ENCODE results near the gene BLOC1S6. TPM values are rescaled to one million over a fixed set of nuclear protein-coding genes. Genes with fewer than 3 reads are reported as not detected.

BLOC1S6 gene
- 10 to 100 TPM; 68.5 TPM for total RNA-seq
- 40.2 TPM for polyA plus RNA-seq (2013, experiment 1 of 2)
- polyA plus RNA-seq (2013, experiment 2 of 2): 38.3 TPM
- total RNA-seq: 65.2 to 152 (median 96.1) reads per million in 172 experiments

DNA sequence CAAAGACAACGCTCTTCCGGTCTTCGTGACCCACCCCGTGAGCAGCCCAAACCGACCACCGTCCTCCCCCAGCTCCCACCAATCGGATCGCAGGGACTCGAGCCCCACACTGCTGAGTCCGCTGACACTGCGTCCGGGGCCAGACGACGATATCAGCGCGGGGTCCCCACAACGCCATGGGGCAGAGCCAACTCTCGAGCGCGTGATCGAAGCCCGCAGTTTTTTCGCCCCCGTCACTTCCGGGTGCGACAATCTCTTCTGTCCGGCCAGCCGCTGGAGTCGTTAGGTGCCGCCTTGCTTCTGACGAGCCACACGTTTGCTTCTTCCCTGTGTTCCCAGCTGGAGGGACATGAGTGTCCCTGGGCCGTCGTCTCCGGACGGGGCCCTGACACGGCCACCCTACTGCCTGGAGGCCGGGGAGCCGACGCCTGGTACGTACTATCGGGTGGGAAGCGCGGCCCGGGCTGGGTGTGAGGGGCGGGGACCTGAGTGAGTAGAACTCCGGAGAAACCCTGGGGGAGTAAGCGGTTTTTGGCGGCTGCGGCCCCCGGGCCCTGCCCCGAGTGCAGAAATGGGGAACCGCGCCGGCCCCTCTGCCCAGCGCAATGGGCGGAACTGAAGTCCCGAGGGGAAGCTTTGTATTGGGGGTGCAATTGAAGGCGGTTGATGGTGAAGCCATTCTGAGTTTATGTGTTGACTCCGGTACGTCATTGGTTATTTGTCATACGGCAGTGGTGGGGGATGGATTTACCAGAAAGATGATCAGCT lies at the start of gene BLOC1S6:
BLOC1S6 (plus strand) TSS at position 285 of the 768 bp plus-strand sequence; CDS start at position 350, 65 bp downstream.
- ChIA-PET CTCF (interaction anchor here (0.9 to 2.7 kb wide), 6 partner anchors 15 to 130 kb away, joined by 3 to 7 read pairs (median 4); no protein-coding TSS in a partner anchor), POLR2A (interaction anchor here (0.6 to 3.3 kb wide), 25 partner anchors 9 to 1762 kb away, joined by 3 to 74 read pairs (median 4); partner anchors contain the start of genes GOLM2, MFAP1, SHF and SQOR)
- Histone ChIP-seq H3K4me3 (ENCODE audit: low read length) (peak within 1 kb of the TSS; percentile 94), H3K36me3 (ENCODE audit: insufficient read depth, low read length) (peaks cover 4% of the 10 kb centered on the region), H3K27ac (ENCODE audit: low read depth in 1 of 2, low read length in 2 of 2) (peak within 1 kb of the TSS; percentile 95 to 99), H3K9me3 (ENCODE audit: control insufficient read depth in 1 of 2, insufficient read depth in 1 of 2, low read length in 2 of 2) (no peaks in the 10 kb centered on the region), H3K4me1 (ENCODE audit: insufficient read depth, low read length) (peaks cover 21% of the 10 kb centered on the region), H3K27me3 (ENCODE audit: control insufficient read depth in 1 of 2, insufficient read depth in 2 of 2, low read length in 2 of 2) (no peaks in the 10 kb centered on the region)
- H3K4me3 Mint-ChIP-seq: peak within 1 kb of the TSS; percentile 99
- peaks cover 43% of the 10 kb centered on the region for H3K4me1 Mint-ChIP-seq (ENCODE audit: low read depth)
- H3K36me3 Mint-ChIP-seq (ENCODE audit: low read depth): peaks cover 26% of the 10 kb centered on the region
- ATAC-seq (ENCODE audit: poor library complexity): peak; percentile 78
- intact Hi-C loops (cut with DNase I, micrococcal nuclease): loop anchor here (1.0 to 10.0 kb wide), 6 partner anchors 50 to 422 kb away; partner anchors contain the start of gene SLC30A4 (in 2 of the 2)
- H3K27ac Mint-ChIP-seq: peak within 1 kb of the TSS; percentile 100
- no peaks in the 10 kb centered on the region for H3K27me3 Mint-ChIP-seq
- DNase-seq: peak; percentile 78 to 95 (median 85)
- no peak for TF ChIP-seq CTCF (IDR thresholded peaks at IDR 0.05)
- H3K9me3 Mint-ChIP-seq: no peaks in the 10 kb centered on the region

- POLR2A ChIA-PET: no interaction called here
- intact Hi-C loops (cut with DNase I, micrococcal nuclease): no loop called here
- Histone ChIP-seq H3K4me3 (ENCODE audit: low read length) (no peak overlapping the region), H3K36me3 (ENCODE audit: insufficient read depth, low read length) (no peaks in the 10 kb centered on the region), H3K27me3 (ENCODE audit: control insufficient read depth in 1 of 2, insufficient read depth in 2 of 2, low read length in 2 of 2) (no peaks in the 10 kb centered on the region), H3K4me1 (ENCODE audit: insufficient read depth, low read length) (no peaks in the 10 kb centered on the region), H3K9me3 (ENCODE audit: control insufficient read depth in 1 of 2, insufficient read depth in 1 of 2, low read length in 2 of 2) (no peaks in the 10 kb centered on the region), H3K27ac (ENCODE audit: low read depth in 1 of 2, low read length in 2 of 2) (no peak overlapping the region)
- no peak for ATAC-seq (ENCODE audit: poor library complexity)
- no peak overlapping the region for H3K4me3 Mint-ChIP-seq
- H3K27ac Mint-ChIP-seq: no peak overlapping the region
- no peaks in the 10 kb centered on the region for H3K36me3 Mint-ChIP-seq (ENCODE audit: low read depth)
- H3K4me1 Mint-ChIP-seq (ENCODE audit: low read depth): no peaks in the 10 kb centered on the region
- CTCF ChIA-PET: no interaction called here
- no peaks in the 10 kb centered on the region for H3K27me3 Mint-ChIP-seq
- no peaks in the 10 kb centered on the region for H3K9me3 Mint-ChIP-seq
- TF ChIP-seq CTCF (IDR thresholded peaks at IDR 0.05): no peak
- no peak for DNase-seq
Observed at GRCh38 chr15:45539680-45540079, 47.5 kb upstream of the BLOC1S6 start.

GRCh38 chr15:45540531-45540930 lies 46.6 kb upstream of the BLOC1S6 start:
- DNase-seq: no peak
- H3K4me3 ChIP-seq (ENCODE audit: low read length): no peak overlapping the region
- no peak overlapping the region for H3K27ac ChIP-seq (ENCODE audit: low read depth in 1 of 2, low read length in 2 of 2)
- H3K4me1 ChIP-seq (ENCODE audit: insufficient read depth, low read length): no peaks in the 10 kb centered on the region
- H3K27me3 ChIP-seq (ENCODE audit: control insufficient read depth in 1 of 2, insufficient read depth in 2 of 2, low read length in 2 of 2): no peaks in the 10 kb centered on the region
- H3K9me3 ChIP-seq (ENCODE audit: control insufficient read depth in 1 of 2, insufficient read depth in 1 of 2, low read length in 2 of 2): no peaks in the 10 kb centered on the region
- no peak overlapping the region for H3K4me3 Mint-ChIP-seq
- intact Hi-C loops (cut with DNase I, micrococcal nuclease): no loop called here
- no peak overlapping the region for H3K27ac Mint-ChIP-seq
- TF ChIP-seq CTCF (IDR thresholded peaks at IDR 0.05): no peak
- no peaks in the 10 kb centered on the region for H3K4me1 Mint-ChIP-seq (ENCODE audit: low read depth)
- no peak for ATAC-seq (ENCODE audit: poor library complexity)
- H3K36me3 ChIP-seq (ENCODE audit: insufficient read depth, low read length): no peaks in the 10 kb centered on the region
- no peaks in the 10 kb centered on the region for H3K9me3 Mint-ChIP-seq
- POLR2A ChIA-PET: no interaction called here
- CTCF ChIA-PET: no interaction called here
- H3K36me3 Mint-ChIP-seq (ENCODE audit: low read depth): no peaks in the 10 kb centered on the region
- H3K27me3 Mint-ChIP-seq: no peaks in the 10 kb centered on the region
